PFSK-1 (cell line): ENCODE results near the gene TASP1.

Experiments
- POLR2AphosphoS5 ChIP-seq: IDR thresholded peaks from 2 replicates; pipeline ENCODE4 v1.6.1; 2012; ENCODE audit warnings: low read depth, mild to moderate bottlenecking, control low read depth, low read length, moderate library complexity
- REST ChIP-seq, 2 experiments: IDR thresholded peaks; 2 replicates each; pipeline versions ENCODE4 v1.6.1 to v1.8.0; 2011 to 2012; ENCODE audit warnings: low read depth in 2 of 2, low read length in 2 of 2, control low read depth in 1 of 2, inconsistent platforms in 1 of 2, mild to moderate bottlenecking in 1 of 2, moderate library complexity in 1 of 2; ENCODE audit not compliant: insufficient read depth in 1 of 2
- SIN3A ChIP-seq: IDR thresholded peaks from 2 replicates; pipeline ENCODE4 v1.6.1; 2012; ENCODE audit warnings: mild to moderate bottlenecking, low read length, moderate library complexity, borderline replicate concordance; ENCODE audit not compliant: insufficient read depth
- TAF1 ChIP-seq: IDR thresholded peaks from 2 replicates; pipeline ENCODE4 v1.6.1; 2012; ENCODE audit warnings: low read length, control low read depth, borderline replicate concordance; ENCODE audit not compliant: insufficient read depth

DNA sequence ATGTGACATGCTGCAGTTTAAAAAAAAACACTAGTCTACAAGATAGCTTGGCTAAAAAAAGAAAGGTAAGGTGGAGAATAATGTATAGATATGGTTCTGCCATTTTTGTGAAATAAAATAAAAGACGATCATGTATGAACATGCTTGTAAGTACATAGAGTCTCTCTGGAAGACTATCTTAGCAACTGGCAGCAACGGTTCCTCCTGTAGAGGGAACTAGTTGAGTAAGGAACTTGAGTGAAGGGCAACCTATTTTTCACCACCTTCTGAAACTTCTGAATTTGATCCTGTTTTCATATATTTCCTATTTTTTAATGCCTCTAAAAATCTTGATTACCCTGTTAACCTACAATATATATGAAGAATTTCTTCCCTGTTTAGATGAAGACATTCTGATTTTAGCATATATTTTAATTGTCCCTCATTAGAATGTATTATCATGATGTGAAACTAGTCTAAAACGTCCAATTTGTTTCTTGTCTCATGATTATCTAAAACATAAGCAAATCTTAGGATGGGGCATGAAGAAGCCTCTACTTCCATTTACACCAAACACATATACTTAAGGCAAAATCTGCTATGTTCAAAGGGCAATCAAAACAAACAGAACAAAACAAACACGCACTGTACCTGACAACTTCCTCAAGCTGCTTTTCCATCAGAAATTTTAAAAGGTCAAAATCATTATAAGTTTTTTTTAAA, 215.1 kb downstream of the TASP1 start:
- TF ChIP-seq REST (IDR thresholded peaks at IDR 0.05; ENCODE audit: insufficient read depth in 1 of 2, low read depth in 2 of 2, low read length in 2 of 2) (no peak), POLR2AphosphoS5 (no peak), SIN3A (no peak), TAF1 (no peak)
